Peyer's patch (tissue), 4 donors: ENCODE data around the gene SCAI. TPM values are rescaled to one million over a fixed set of nuclear protein-coding genes. Genes with fewer than 3 reads are reported as not detected.
"Not testable (repeated sequence)": the region's sequence is repeated elsewhere in the genome, so short reads cannot be mapped to it uniquely, and the experiment has no call there.

Experiments used
- DNase-seq, 3 donors: peaks; one replicate each; pipeline ENCODE4 v3.0.0-alpha.2; 2017 to 2019
- H3K27ac ChIP-seq, 4 donors: fragments of 200-600 bp; sonication (generic); one replicate each; pipeline ENCODE4 v1.5.1; 2016 to 2019
- H3K27me3 ChIP-seq, 2 donors: fragments of 200-600 bp; sonication (generic); one replicate each; pipeline ENCODE4 v1.5.1; 2019
- H3K36me3 ChIP-seq, 3 donors: fragments of 200-600 bp; sonication (generic); one replicate each; pipeline ENCODE4 v1.5.1; 2016 to 2019
- H3K4me1 ChIP-seq, 4 donors: fragments of 200-600 bp; sonication (generic); one replicate each; pipeline ENCODE4 v1.5.1; 2016 to 2019
- H3K4me3 ChIP-seq, 4 donors: fragments of 200-600 bp; sonication (generic); 1 replicate in 3 of 4; 2 replicates in 1 of 4; pipeline ENCODE4 v1.5.1; 2016 to 2019; ENCODE audit warnings: mild to moderate bottlenecking in 1 of 4
- H3K9me3 ChIP-seq, 4 donors: fragments of 200-600 bp; sonication (generic); one replicate each; pipeline ENCODE4 v1.5.1; 2016 to 2019; ENCODE audit warnings: mild to moderate bottlenecking in 1 of 4
- POLR2A ChIP-seq, 2 donors: fragments of 450-650 bp; IDR thresholded peaks; one replicate each; pipeline ENCODE4 v1.5.1; 2017; ENCODE audit warnings: antibody characterized with exemption in 2 of 2, mild to moderate bottlenecking in 2 of 2, moderate library complexity in 2 of 2
- total RNA-seq, 4 donors: library from RNA; depleted of rRNA; stranded (reverse); fragments of >200 nt; gene quantifications; one replicate each; pipeline ENCODE4 v1.1.0, GENCODE V29; 2016
- TF ChIP-seq, protein P1 (sequence below), 6 experiments: fragments of 450-650 bp in 4 of 6; fragments of 200-600 bp in 2 of 6; sonication (generic) in 1 of 6; IDR thresholded peaks; one replicate each; pipeline ENCODE4 v1.5.1; 2017 to 2019; ENCODE audit warnings: antibody characterized with exemption in 6 of 6, mild to moderate bottlenecking in 3 of 6, moderate library complexity in 1 of 6

SCAI gene
- total RNA-seq, 4 donors from 2014 or later, result 8.7 to 32.2 (median 11.7) TPM

DNA sequence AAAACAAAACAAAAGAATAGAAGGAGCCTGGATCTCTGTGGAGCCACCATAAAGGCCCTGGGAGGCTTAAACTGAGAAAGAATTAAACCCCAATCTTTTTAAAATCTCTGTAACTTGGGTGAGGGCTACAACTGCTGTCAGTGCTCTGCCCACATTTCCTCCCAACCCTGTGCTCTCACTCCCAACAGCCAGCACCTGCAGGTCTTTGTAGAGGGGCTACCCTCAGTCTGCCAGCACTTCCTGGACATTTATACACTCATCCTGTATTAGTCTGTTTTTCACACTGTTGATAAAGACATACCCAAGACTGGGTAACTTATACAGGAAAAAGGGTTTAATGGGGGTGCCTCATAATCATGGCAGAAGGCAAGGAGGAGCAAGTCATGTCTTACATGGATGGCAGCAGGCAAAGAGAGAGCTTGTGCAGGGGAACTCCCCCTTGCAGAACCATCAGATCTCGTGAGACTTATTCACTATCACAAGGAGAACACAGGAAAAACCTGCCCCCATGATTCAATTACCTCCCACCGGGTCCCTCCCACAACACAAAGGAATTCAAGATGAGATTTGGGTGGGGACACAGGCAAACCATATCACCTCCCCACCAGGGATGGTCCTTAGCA is 47.4 kb downstream of the SCAI start:
- Histone ChIP-seq H3K36me3 (no peaks in the 10 kb centered on the region), H3K4me3 (no peak overlapping the region), H3K27me3 (no peaks in the 10 kb centered on the region), H3K4me1 (no peaks in the 10 kb centered on the region), H3K9me3 (no peaks in the 10 kb centered on the region), H3K27ac (no peak overlapping the region)
- no peak for DNase-seq
- no peak for TF ChIP-seq POLR2A (IDR thresholded peaks at IDR 0.05)
- TF ChIP-seq, protein P1, sequence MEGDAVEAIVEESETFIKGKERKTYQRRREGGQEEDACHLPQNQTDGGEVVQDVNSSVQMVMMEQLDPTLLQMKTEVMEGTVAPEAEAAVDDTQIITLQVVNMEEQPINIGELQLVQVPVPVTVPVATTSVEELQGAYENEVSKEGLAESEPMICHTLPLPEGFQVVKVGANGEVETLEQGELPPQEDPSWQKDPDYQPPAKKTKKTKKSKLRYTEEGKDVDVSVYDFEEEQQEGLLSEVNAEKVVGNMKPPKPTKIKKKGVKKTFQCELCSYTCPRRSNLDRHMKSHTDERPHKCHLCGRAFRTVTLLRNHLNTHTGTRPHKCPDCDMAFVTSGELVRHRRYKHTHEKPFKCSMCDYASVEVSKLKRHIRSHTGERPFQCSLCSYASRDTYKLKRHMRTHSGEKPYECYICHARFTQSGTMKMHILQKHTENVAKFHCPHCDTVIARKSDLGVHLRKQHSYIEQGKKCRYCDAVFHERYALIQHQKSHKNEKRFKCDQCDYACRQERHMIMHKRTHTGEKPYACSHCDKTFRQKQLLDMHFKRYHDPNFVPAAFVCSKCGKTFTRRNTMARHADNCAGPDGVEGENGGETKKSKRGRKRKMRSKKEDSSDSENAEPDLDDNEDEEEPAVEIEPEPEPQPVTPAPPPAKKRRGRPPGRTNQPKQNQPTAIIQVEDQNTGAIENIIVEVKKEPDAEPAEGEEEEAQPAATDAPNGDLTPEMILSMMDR (IDR thresholded peaks at IDR 0.05), result no peak

DNA sequence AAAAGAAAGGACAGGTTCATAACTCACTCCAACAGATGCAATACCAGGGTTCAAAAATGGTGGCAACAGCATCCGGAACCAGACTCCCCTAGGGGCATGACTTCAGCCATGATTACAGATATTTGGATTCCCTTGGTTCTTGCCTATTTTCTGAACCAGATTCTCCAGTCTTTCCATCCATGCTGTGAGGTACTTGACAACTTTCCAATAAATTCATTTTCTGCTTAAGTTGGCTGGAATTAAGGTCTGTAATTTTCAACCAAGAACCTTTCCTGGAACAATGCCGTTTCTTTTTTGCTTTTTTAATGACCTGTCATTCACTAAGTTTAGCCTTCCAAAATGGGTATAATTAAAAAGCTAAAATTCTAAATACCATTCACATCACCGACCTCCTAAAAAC is 52.2 kb downstream of the SCAI start:
- DNase-seq, result no peak
- no peaks in the 10 kb centered on the region for H3K4me1 ChIP-seq
- no peaks in the 10 kb centered on the region for H3K9me3 ChIP-seq
- TF ChIP-seq, protein P1 (IDR thresholded peaks at IDR 0.05), result no peak
- H3K36me3 ChIP-seq, result no peaks in the 10 kb centered on the region
- no peak overlapping the region for H3K27ac ChIP-seq
- no peak overlapping the region for H3K4me3 ChIP-seq
- H3K27me3 ChIP-seq, result no peaks in the 10 kb centered on the region

DNA sequence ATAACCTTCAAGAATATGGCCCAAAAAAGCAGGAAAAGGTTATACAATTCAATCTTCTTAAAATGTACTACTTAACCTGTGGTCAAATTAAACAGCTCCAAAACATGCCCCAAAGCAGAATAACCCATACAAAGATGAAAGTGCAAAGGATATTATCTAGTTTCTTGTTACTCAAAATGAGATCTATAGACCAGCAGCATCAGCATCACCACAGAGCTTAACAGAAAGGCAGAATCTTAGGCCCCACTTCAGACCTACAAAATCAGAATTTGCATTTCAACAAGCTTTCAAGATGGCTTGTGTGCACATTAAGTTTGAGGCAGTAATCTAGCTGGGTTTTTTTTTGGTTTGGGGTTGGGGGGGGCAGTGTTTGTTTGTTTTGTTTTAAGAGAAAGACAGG is 54.0 kb downstream of the SCAI start:
- TF ChIP-seq, protein P1 (IDR thresholded peaks at IDR 0.05), result no peak
- no peak for TF ChIP-seq POLR2A (IDR thresholded peaks at IDR 0.05)
- H3K27ac ChIP-seq, result no peak overlapping the region
- H3K27me3 ChIP-seq, result no peaks in the 10 kb centered on the region
- H3K4me3 ChIP-seq, result no peak overlapping the region
- DNase-seq, result no peak
- H3K9me3 ChIP-seq, result no peaks in the 10 kb centered on the region
- H3K36me3 ChIP-seq, result no peaks in the 10 kb centered on the region
- H3K4me1 ChIP-seq, result peaks cover 0 to 7% (median 0%) of the 10 kb centered on the region in 4 donors

DNA sequence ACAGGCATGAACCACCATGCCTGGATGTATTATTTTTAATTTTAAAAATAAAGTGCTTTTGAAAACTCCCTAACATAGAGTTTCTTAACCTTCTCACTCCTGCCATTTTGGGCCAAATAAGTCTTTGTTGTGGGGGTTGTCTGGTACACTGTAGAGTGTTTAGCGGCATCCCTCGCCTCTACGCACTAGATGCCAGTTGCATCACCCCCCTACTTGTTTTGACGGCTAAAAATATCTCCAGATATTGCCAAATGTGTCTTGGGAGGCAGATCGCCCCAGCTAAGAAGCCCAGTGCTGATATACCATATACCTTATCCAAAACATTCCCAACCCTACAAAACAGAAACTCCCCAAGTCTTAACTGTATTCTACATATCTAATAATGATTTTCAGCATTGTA is 54.6 kb downstream of the SCAI start:
- no peaks in the 10 kb centered on the region for H3K27me3 ChIP-seq

DNA sequence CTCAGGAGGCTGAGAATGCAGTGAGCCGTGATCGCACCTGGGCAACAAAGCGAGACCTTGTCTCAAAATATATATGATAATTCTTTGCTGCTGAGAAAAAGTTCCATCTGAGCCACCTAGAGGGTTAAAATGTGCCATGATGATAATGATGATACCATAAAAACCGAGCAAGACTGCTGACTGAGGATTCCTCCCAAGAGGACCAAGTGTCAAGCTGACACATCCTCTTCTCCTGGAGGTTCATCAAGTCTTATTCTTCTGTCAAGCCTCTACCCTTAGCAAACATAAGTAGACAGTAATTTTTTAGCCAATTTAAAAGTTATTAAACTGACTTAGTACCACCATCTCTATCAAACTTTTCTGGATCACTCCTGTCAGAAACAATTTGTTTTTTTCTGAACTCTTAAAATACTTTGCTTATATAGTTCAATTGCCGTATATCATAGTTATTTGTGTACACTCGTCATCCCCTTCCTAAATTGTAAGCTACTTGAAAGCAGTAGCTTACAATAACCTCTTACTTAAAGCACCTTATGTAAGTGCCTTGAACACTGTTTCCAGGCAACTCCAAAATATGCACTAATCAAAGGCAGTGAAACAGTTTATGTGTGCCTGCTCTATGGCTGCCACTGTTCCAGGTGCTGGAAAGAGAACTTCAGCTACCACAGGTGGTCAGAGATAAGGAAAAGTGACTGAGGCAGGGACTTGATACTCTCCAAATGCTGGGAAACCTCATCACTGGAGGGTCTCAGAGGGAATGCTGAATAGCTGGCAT is 57.4 kb downstream of the SCAI start:
- no peak for DNase-seq
- H3K27me3 ChIP-seq, result no peaks in the 10 kb centered on the region
- H3K4me3 ChIP-seq, result no peak overlapping the region
- no peak overlapping the region for H3K27ac ChIP-seq
- peaks cover 0 to 7% (median 0%) of the 10 kb centered on the region in 4 donors for H3K4me1 ChIP-seq
- no peaks in the 10 kb centered on the region for H3K36me3 ChIP-seq
- H3K9me3 ChIP-seq, result peaks cover 0 to 13% (median 3%) of the 10 kb centered on the region in 4 donors
- TF ChIP-seq POLR2A (IDR thresholded peaks at IDR 0.05), result no peak
- TF ChIP-seq, protein P1 (IDR thresholded peaks at IDR 0.05), result no peak

More for the DNA sequence above, 54.6 kb downstream of the SCAI start:
- no peak for DNase-seq
- no peak for TF ChIP-seq POLR2A (IDR thresholded peaks at IDR 0.05)
- TF ChIP-seq, protein P1 (IDR thresholded peaks at IDR 0.05), result no peak
- Histone ChIP-seq H3K27ac (no peak overlapping the region), H3K4me1 (peaks cover 0 to 7% (median 0%) of the 10 kb centered on the region in 4 donors), H3K36me3 (no peaks in the 10 kb centered on the region), H3K4me3 (no peak overlapping the region), H3K9me3 (no peaks in the 10 kb centered on the region)

DNA sequence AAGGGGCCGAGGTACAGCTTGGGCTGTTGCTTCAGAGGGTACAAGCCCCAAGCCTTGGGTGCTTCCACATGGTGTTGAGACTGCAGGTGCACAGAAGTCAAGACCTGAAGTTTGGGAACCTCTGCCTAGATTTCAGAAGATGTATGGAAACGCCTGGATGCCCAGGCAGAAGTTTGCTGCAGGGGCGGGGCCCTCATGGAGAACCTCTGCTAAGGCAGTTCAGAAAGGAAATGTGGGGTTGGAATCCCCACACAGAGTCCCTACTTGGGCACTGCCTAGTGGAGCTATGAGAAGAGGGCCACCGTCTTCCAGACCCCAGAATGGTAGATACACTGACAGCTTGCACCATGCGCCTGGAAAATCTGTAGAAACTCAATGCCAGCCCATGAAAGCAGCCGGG is 61.1 kb downstream of the SCAI start:
- H3K9me3 ChIP-seq, result peaks cover 0 to 13% (median 3%) of the 10 kb centered on the region in 4 donors
- not testable (repeated sequence) for DNase-seq, H3K4me1 ChIP-seq, H3K36me3 ChIP-seq, H3K27me3 ChIP-seq, H3K4me3 ChIP-seq, H3K27ac ChIP-seq

DNA sequence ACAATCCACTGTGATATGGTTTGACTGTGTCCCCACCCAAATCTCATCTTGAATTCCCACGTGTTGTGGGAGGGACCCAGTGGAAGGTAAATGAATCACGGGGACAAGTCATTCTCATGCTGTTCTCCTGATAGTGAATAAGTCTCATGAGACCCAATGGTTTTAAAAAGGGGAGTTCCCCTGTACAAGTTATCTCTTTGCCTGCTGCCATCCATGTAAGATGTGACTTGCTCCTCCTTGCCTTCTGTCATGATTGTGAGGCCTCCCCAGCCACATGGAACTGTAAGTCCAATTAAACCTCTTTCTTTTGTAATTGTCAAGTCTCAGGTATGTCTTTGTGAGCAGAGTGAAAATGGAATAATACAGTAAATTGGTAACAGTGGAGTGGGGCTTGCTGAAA is 62.5 kb downstream of the SCAI start:
- not testable (repeated sequence) for H3K4me3 ChIP-seq, DNase-seq, H3K4me1 ChIP-seq, H3K27ac ChIP-seq, H3K27me3 ChIP-seq, H3K36me3 ChIP-seq
- peaks cover 0 to 13% (median 3%) of the 10 kb centered on the region in 4 donors for H3K9me3 ChIP-seq
